GM18858 (cell line): ENCODE data around the gene DAGLB.
"Not testable (repeated sequence)": the region's sequence is repeated elsewhere in the genome, so short reads cannot be mapped to it uniquely, and the experiment has no call there.

Experiments used
- ATAC-seq: cut with Tn5 transposase; IDR thresholded peaks from one replicate; pipeline ENCODE4 v1.9.1; 2021; ENCODE audit not compliant: unreplicated experiment

Gene DAGLB

GRCh38 chr7:6378556-6378955, 69.2 kb downstream of the DAGLB start:
- not testable (repeated sequence) for ATAC-seq

GRCh38 chr7:6376820-6377219, 70.9 kb downstream of the DAGLB start:
- no peak for ATAC-seq

- no peak for ATAC-seq
Observed at GRCh38 chr7:6375348-6376101, 72.2 kb downstream of the DAGLB start.

- ATAC-seq, result no peak
Observed at GRCh38 chr7:6367701-6368211, 80.0 kb downstream of the DAGLB start.

- no peak for ATAC-seq
Observed at GRCh38 chr7:6365451-6365850, 82.3 kb downstream of the DAGLB start.

- ATAC-seq, result no peak
Observed at GRCh38 chr7:6360841-6361240, 86.9 kb downstream of the DAGLB start.

GRCh38 chr7:6359734-6360133, 88.0 kb downstream of the DAGLB start:
- no peak for ATAC-seq
